GM23338 (cell line): ENCODE results near the gene UNC93A. TPM values are rescaled to one million over a fixed set of nuclear protein-coding genes. Genes with fewer than 3 reads are reported as not detected.

Source experiments
- ATAC-seq: fragments of 200-7000 bp; cut with Tn5 transposase; 3 replicates; pipeline ENCODE4 v1.9.1; 2020
- DNase-seq: peaks from one replicate; pipeline ENCODE4 v3.0.0-alpha.2; 2015; ENCODE audit warnings: low spot score
- H2AFZ ChIP-seq: fragments of 200-600 bp; sonication (generic); 2 replicates; pipeline ENCODE4 v1.8.0; 2016; ENCODE audit warnings: antibody characterized with exemption, mild to moderate bottlenecking, moderate library complexity
- H3F3A ChIP-seq: fragments of 200-600 bp; sonication (generic); replicated peaks from 2 replicates; pipeline ENCODE4 v1.8.0; 2017; ENCODE audit warnings: antibody characterized with exemption, mixed run types, low read depth
- H3K27ac ChIP-seq: fragments of 200-600 bp; sonication (generic); 2 replicates; pipeline ENCODE4 v1.6.1; 2016; ENCODE audit warnings: low read depth
- H3K27me3 ChIP-seq: fragments of 200-600 bp; sonication (generic); 2 replicates; pipeline ENCODE4 v1.8.0; 2016; ENCODE audit warnings: mild to moderate bottlenecking, mixed run types, moderate library complexity; ENCODE audit not compliant: insufficient read depth
- H3K36me3 ChIP-seq: fragments of 200-600 bp; sonication (generic); 2 replicates; pipeline ENCODE4 v1.8.0; 2016; ENCODE audit warnings: mild to moderate bottlenecking; ENCODE audit not compliant: insufficient read depth
- H3K4me1 ChIP-seq: fragments of 200-600 bp; sonication (generic); 2 replicates; pipeline ENCODE4 v1.8.0; 2016; ENCODE audit warnings: mild to moderate bottlenecking, moderate library complexity; ENCODE audit not compliant: insufficient read depth
- H3K4me2 ChIP-seq: fragments of 200-600 bp; sonication (generic); 2 replicates; pipeline ENCODE4 v1.7.1; 2017; ENCODE audit warnings: mixed run types
- H3K4me3 ChIP-seq: fragments of 200-600 bp; sonication (generic); 2 replicates; pipeline ENCODE4 v1.6.1; 2016; ENCODE audit warnings: mixed run types
- H3K79me2 ChIP-seq: fragments of 200-600 bp; sonication (generic); replicated peaks from 2 replicates; pipeline ENCODE4 v1.8.0; 2017; ENCODE audit warnings: mild to moderate bottlenecking; ENCODE audit not compliant: insufficient read depth
- H3K9me2 ChIP-seq: fragments of 200-600 bp; sonication (generic); 2 replicates; pipeline ENCODE4 v1.8.0; 2017; ENCODE audit not compliant: insufficient read depth
- H4K20me1 ChIP-seq: fragments of 200-600 bp; sonication (generic); replicated peaks from 2 replicates; pipeline ENCODE4 v1.8.0; 2017; ENCODE audit warnings: mild to moderate bottlenecking; ENCODE audit not compliant: insufficient read depth
- H3K27ac Mint-ChIP-seq: 2 replicates; pipeline ENCODE4 v1.8.0; 2020; ENCODE audit warnings: inconsistent platforms, mild to moderate bottlenecking, moderate library complexity, mixed read lengths
- H3K27me3 Mint-ChIP-seq: 3 replicates; pipeline ENCODE4 v1.8.0; 2022; ENCODE audit warnings: low read depth, mild to moderate bottlenecking, moderate library complexity, mixed read lengths, inconsistent platforms; ENCODE audit not compliant: insufficient read depth, poor library complexity
- H3K36me3 Mint-ChIP-seq: 3 replicates; pipeline ENCODE4 v1.8.0; 2021; ENCODE audit warnings: low read depth, mild to moderate bottlenecking, inconsistent platforms, moderate library complexity, mixed read lengths
- H3K4me1 Mint-ChIP-seq: 3 replicates; pipeline ENCODE4 v1.8.0; 2020; ENCODE audit warnings: mild to moderate bottlenecking, inconsistent platforms, mixed read lengths
- H3K4me3 Mint-ChIP-seq: 3 replicates; pipeline ENCODE4 v1.8.0; 2021; ENCODE audit warnings: moderate library complexity, mild to moderate bottlenecking, inconsistent platforms, mixed read lengths
- H3K9me3 Mint-ChIP-seq: 3 replicates; pipeline ENCODE4 v1.8.0; 2020; ENCODE audit warnings: moderate library complexity, mild to moderate bottlenecking, inconsistent platforms, mixed read lengths
- EZH2 ChIP-seq: fragments of 200-600 bp; sonication (generic); IDR thresholded peaks from one replicate; pipeline ENCODE4 v1.8.0; 2017; ENCODE audit warnings: antibody characterized with exemption, mild to moderate bottlenecking, low read depth; ENCODE audit not compliant: unreplicated experiment
- EZH2phosphoT487 ChIP-seq: fragments of 200-600 bp; sonication (generic); IDR thresholded peaks from one replicate; pipeline ENCODE4 v1.8.1; 2018; ENCODE audit warnings: antibody characterized with exemption; ENCODE audit not compliant: unreplicated experiment
- NANOG ChIP-seq: IDR thresholded peaks from 2 replicates; pipeline ENCODE4 v1.6.1; 2016; ENCODE audit warnings: antibody characterized with exemption, borderline replicate concordance
- POLR2AphosphoS5 ChIP-seq: IDR thresholded peaks from 2 replicates; pipeline ENCODE4 v1.6.1; 2016; ENCODE audit warnings: antibody characterized with exemption, low read depth
- STAT1 ChIP-seq: IDR thresholded peaks from one replicate; pipeline ENCODE4 v1.6.1; 2016; ENCODE audit warnings: antibody characterized with exemption; ENCODE audit not compliant: unreplicated experiment
- ZNF114 ChIP-seq: fragments of 250-450 bp; sonication (Bioruptor Pico); IDR thresholded peaks from 2 replicates; pipeline ENCODE4 v1.5.0; 2020; ENCODE audit warnings: mild to moderate bottlenecking, moderate library complexity
- ZNF331 ChIP-seq: fragments of 250-450 bp; sonication (Bioruptor Pico); IDR thresholded peaks from 2 replicates; pipeline ENCODE4 v1.5.0; 2020; ENCODE audit warnings: low read depth, mild to moderate bottlenecking, moderate library complexity
- polyA plus RNA-seq: library from polyadenylated mRNA; unstranded; fragments of >200 nt; fragmentation: Nextera tagmentation; extraction: Ambion mirVana; gene quantifications from 2 replicates; pipeline ENCODE4 v1.2.1, GENCODE V29; 2016
- total RNA-seq: library from RNA; depleted of rRNA; stranded (reverse); fragments of >200 nt; shearing (Covaris generic); gene quantifications from 2 replicates; pipeline ENCODE4 v1.2.3, GENCODE V29; 2014
- TF ChIP-seq, protein P1 (sequence below): fragments of 250-450 bp; sonication (Bioruptor Pico); IDR thresholded peaks from 2 replicates; pipeline ENCODE4 v1.5.0; 2020; ENCODE audit warnings: mild to moderate bottlenecking, moderate library complexity

UNC93A gene
- total and polyA plus RNA-seq, 2 experiments from 2014 or later, result 0.18 to 0.28 TPM

DNA sequence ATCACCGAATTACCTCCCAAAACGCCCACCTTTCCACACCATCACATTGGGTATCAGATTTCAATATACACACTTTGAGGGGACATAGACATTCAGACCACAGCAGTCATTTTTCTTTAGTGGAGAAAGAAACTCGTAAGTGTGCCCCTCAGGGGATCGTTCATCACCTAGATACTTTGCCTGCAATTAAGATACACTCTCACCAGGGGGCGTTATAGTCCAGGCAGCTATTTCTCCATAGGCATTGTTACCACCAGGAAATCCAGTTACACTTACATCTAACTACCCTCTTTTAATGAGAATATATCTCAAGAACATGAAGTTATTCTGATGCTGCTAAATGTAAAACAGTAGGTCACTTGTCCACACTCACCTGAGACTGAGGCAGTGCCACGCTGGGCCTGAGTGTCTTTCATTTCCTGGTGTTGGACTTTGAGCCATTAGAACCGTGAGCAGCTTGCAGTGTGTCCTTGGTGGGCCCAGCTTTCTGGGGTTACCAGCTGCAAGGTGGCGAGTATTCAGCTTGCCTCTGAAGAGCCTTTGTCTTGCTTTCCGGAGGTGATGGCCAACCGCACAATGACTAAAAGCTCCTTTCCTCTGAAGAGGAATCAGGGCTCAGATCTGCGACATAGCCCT, 35.1 kb upstream of the UNC93A start (continued):
- TF ChIP-seq, protein P1, sequence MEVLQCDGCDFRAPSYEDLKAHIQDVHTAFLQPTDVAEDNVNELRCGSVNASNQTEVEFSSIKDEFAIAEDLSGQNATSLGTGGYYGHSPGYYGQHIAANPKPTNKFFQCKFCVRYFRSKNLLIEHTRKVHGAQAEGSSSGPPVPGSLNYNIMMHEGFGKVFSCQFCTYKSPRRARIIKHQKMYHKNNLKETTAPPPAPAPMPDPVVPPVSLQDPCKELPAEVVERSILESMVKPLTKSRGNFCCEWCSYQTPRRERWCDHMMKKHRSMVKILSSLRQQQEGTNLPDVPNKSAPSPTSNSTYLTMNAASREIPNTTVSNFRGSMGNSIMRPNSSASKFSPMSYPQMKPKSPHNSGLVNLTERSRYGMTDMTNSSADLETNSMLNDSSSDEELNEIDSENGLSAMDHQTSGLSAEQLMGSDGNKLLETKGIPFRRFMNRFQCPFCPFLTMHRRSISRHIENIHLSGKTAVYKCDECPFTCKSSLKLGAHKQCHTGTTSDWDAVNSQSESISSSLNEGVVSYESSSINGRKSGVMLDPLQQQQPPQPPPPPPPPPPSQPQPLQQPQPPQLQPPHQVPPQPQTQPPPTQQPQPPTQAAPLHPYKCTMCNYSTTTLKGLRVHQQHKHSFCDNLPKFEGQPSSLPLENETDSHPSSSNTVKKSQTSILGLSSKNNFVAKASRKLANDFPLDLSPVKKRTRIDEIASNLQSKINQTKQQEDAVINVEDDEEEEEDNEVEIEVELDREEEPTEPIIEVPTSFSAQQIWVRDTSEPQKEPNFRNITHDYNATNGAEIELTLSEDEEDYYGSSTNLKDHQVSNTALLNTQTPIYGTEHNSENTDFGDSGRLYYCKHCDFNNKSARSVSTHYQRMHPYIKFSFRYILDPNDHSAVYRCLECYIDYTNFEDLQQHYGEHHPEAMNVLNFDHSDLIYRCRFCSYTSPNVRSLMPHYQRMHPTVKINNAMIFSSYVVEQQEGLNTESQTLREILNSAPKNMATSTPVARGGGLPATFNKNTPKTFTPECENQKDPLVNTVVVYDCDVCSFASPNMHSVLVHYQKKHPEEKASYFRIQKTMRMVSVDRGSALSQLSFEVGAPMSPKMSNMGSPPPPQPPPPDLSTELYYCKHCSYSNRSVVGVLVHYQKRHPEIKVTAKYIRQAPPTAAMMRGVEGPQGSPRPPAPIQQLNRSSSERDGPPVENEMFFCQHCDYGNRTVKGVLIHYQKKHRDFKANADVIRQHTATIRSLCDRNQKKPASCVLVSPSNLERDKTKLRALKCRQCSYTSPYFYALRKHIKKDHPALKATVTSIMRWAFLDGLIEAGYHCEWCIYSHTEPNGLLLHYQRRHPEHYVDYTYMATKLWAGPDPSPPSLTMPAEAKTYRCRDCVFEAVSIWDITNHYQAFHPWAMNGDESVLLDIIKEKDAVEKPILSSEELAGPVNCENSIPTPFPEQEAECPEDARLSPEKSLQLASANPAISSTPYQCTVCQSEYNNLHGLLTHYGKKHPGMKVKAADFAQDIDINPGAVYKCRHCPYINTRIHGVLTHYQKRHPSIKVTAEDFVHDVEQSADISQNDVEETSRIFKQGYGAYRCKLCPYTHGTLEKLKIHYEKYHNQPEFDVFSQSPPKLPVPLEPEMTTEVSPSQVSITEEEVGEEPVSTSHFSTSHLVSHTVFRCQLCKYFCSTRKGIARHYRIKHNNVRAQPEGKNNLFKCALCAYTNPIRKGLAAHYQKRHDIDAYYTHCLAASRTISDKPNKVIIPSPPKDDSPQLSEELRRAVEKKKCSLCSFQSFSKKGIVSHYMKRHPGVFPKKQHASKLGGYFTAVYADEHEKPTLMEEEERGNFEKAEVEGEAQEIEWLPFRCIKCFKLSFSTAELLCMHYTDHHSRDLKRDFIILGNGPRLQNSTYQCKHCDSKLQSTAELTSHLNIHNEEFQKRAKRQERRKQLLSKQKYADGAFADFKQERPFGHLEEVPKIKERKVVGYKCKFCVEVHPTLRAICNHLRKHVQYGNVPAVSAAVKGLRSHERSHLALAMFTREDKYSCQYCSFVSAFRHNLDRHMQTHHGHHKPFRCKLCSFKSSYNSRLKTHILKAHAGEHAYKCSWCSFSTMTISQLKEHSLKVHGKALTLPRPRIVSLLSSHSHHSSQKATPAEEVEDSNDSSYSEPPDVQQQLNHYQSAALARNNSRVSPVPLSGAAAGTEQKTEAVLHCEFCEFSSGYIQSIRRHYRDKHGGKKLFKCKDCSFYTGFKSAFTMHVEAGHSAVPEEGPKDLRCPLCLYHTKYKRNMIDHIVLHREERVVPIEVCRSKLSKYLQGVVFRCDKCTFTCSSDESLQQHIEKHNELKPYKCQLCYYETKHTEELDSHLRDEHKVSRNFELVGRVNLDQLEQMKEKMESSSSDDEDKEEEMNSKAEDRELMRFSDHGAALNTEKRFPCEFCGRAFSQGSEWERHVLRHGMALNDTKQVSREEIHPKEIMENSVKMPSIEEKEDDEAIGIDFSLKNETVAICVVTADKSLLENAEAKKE, result no peak
- TF ChIP-seq NANOG, result no peak

GRCh38 chr6:167258646-167259045, 32.5 kb upstream of the UNC93A start:
- Mint-ChIP-seq H3K4me3 (no peak overlapping the region), H3K27ac (no peak overlapping the region), H3K27me3 (peaks cover 6% of the 10 kb centered on the region), H3K4me1 (no peaks in the 10 kb centered on the region; the same call in 2 of the 3 replicates), H3K36me3 (peaks cover 61% of the 10 kb centered on the region), H3K9me3 (peaks cover 73% of the 10 kb centered on the region)
- Histone ChIP-seq H3K9me2 (no peaks in the 10 kb centered on the region), H3K4me3 (no peak overlapping the region), H3K27me3 (no peaks in the 10 kb centered on the region), H4K20me1 (no peaks in the 10 kb centered on the region), H2AFZ (no peak overlapping the region), H3K79me2 (no peaks in the 10 kb centered on the region), H3K27ac (no peak overlapping the region), H3K36me3 (no peaks in the 10 kb centered on the region), H3K4me2 (no peak overlapping the region), H3F3A (no peaks in the 10 kb centered on the region), H3K4me1 (no peaks in the 10 kb centered on the region)
- no peak for DNase-seq
- ATAC-seq, result no peak
- no peak for TF ChIP-seq STAT1
- TF ChIP-seq, protein P1, result no peak
- TF ChIP-seq ZNF331, result no peak
- no peak for TF ChIP-seq EZH2phosphoT487
- TF ChIP-seq EZH2, result no peak
- TF ChIP-seq POLR2AphosphoS5, result no peak
- TF ChIP-seq ZNF114 (CRISPR knock-in tag), result no peak
